Measurements from ENCODE around the gene KLHDC7B. TPM values are rescaled to one million over a fixed set of nuclear protein-coding genes. Genes with fewer than 3 reads are reported as not detected.

KLHDC7B gene
- total and polyA plus RNA-seq, 2 donors (not counting 3 experiments of a cell fraction or from before 2014, with no cell fraction given): not detected

DNA sequence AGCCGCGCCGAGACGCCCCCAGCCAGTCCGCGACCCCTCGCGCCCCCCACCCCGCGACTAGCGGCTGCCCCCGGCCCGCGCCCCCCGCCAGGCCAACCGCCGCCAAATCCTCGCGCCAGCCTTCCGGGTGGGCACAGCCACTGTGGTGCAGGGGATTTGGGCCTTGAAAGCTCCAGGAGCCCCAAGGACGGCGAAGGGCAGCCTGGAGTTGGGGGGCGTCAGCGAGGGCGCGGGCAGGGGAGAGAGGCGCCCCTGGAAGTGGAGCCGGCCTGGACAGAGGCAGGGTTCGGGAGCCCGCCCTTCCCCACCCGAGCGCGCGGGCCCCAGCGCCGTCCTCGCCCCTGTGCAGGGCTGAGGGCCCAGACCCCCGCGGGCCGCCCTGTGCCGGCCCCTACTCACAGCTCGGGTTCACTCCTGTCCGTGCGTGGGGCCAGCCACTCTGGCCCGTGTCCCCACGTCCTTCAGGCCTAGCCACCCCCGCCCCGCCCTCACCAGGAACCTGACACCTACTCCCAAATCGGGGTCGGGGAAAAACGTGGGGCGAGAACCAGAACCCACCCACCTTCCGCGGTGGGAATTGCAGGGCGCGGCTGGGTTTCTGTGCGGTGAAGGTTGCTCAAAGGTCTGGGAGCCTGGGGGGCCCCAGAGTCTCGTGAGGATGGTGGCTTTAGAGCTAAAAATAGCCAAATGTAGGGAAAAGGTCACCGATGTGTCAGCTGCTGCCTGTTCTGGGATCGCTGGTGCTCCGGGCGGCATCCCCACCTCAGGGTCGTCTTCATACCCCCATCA, 32.5 kb downstream of the KLHDC7B start, which contains the start of gene CPT1B:
Gene CPT1B (minus strand): TSS at position 441 of the 789 bp plus-strand sequence. CDS start 512 bp downstream, outside the sequence.
- CTCF ChIA-PET: interaction anchor here (0.8 to 5.2 kb wide), 4 partner anchors 12 to 63 kb away, joined by 3 to 91 read pairs (median 4); partner anchors contain the start of gene SYCE3
- H3K4me1 ChIP-seq (ENCODE audit: control insufficient read depth, extremely low read depth, insufficient read depth, low read length): peaks cover 7% of the 10 kb centered on the region
- no peak within 1 kb of the TSS for H3K4me2 ChIP-seq (ENCODE audit: insufficient read depth, low read length)
- H3K4me3 ChIP-seq (replicated peaks in 1 of 3; ENCODE audit: insufficient read depth in 1 of 3, low read depth in 1 of 3, low read length in 3 of 3): no peak within 1 kb of the TSS
- no peaks in the 10 kb centered on the region for H3K27me3 ChIP-seq (ENCODE audit: control insufficient read depth in 2 of 2, insufficient read depth in 2 of 2, low read length in 2 of 2)
- H3K9ac ChIP-seq (replicated peaks; ENCODE audit: extremely low read depth, insufficient read depth, low read length): no peak within 1 kb of the TSS
- H3K36me3 ChIP-seq (ENCODE audit: control insufficient read depth in 2 of 2, extremely low read depth in 1 of 2, insufficient read depth in 2 of 2, low read length in 2 of 2): peaks cover 0 to 7% of the 10 kb centered on the region in 2 experiments
- BruUV-seq (replicated peaks): no TSS peak
- H3K79me2 ChIP-seq (ENCODE audit: control insufficient read depth, insufficient read depth, low read length): peaks cover 8% of the 10 kb centered on the region
- DNase-seq (ENCODE audit: low read depth, low spot score) (no peak), FAIRE-seq (no peak)
- POLR2A ChIA-PET: no interaction called here
- dilution Hi-C loops (cut with MboI; ENCODE audit: extremely low pct_ligation_motif_present, low sequenced_read_pairs) (no loop called here), intact Hi-C loops (cut with micrococcal nuclease) (loop anchor here (5.0 kb wide), 1 partner anchor 94 kb away; the partner anchor contains the start of gene SHANK3)
- H3K27ac ChIP-seq (ENCODE audit: insufficient read depth, low read depth, low read length): no peak within 1 kb of the TSS
- no peaks in the 10 kb centered on the region for H3K9me1 ChIP-seq (replicated peaks; ENCODE audit: control insufficient read depth, extremely low read depth, insufficient read depth, low read length)
- no peaks in the 10 kb centered on the region for H3K9me3 ChIP-seq (replicated peaks; ENCODE audit: control insufficient read depth, insufficient read depth, low read length)
- no peaks in the 10 kb centered on the region for H4K20me1 ChIP-seq (replicated peaks; ENCODE audit: control insufficient read depth, extremely low read depth, insufficient read depth, low read length)
- TF ChIP-seq EZH2 (IDR thresholded peaks at IDR 0.05; ENCODE audit: borderline replicate concordance, low read depth, low read length, severe bottlenecking) (peak; percentile 40), POLR2AphosphoS5 (IDR thresholded peaks at IDR 0.05; ENCODE audit: insufficient read depth, low read depth, low read length) (no peak)
- H2AFZ ChIP-seq (ENCODE audit: low read depth, low read length): no peak within 1 kb of the TSS

DNA sequence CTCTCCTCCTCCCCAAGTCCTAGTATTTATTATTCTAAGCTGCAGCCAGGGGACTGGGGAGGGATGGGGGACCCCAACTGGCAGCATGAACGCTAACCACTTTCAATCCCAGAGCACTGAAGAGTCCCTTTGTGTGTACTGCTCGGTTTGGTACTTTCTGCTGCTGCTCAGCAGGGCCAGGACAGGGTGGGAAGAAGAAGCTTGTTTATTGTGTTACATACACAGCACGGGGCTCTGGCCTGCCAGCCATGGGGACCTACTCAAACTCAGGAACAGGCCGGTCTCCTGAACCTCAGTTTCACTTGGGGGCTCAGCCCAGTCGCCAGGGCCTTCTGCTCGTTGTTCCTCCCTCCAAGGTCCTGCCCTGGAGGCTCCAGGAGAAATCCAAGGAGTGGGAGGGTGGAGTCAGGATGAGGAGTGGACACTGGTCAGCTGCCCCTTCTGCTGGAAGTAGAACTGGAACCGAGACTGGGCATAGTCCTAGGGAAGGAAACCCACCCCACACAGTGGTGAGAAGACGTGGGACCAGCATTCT, 33.1 kb downstream of the KLHDC7B start:
- BruUV-seq (replicated peaks): no TSS peak
- Histone ChIP-seq H3K9me1 (replicated peaks; ENCODE audit: control insufficient read depth, extremely low read depth, insufficient read depth, low read length) (no peaks in the 10 kb centered on the region), H4K20me1 (replicated peaks; ENCODE audit: control insufficient read depth, extremely low read depth, insufficient read depth, low read length) (no peaks in the 10 kb centered on the region), H3K4me1 (ENCODE audit: control insufficient read depth, extremely low read depth, insufficient read depth, low read length) (peaks cover 13% of the 10 kb centered on the region), H3K4me2 (ENCODE audit: insufficient read depth, low read length) (no peak overlapping the region), H3K9ac (replicated peaks; ENCODE audit: extremely low read depth, insufficient read depth, low read length) (no peak overlapping the region), H3K9me3 (replicated peaks; ENCODE audit: control insufficient read depth, insufficient read depth, low read length) (no peaks in the 10 kb centered on the region), H3K36me3 (ENCODE audit: control insufficient read depth in 2 of 2, extremely low read depth in 1 of 2, insufficient read depth in 2 of 2, low read length in 2 of 2) (peaks cover 0 to 7% of the 10 kb centered on the region in 2 experiments), H2AFZ (ENCODE audit: low read depth, low read length) (no peak overlapping the region), H3K4me3 (replicated peaks in 1 of 3; ENCODE audit: insufficient read depth in 1 of 3, low read depth in 1 of 3, low read length in 3 of 3) (no peak overlapping the region), H3K27ac (ENCODE audit: insufficient read depth, low read depth, low read length) (no peak overlapping the region), H3K79me2 (ENCODE audit: control insufficient read depth, insufficient read depth, low read length) (peaks cover 8% of the 10 kb centered on the region), H3K27me3 (ENCODE audit: control insufficient read depth in 2 of 2, insufficient read depth in 2 of 2, low read length in 2 of 2) (no peaks in the 10 kb centered on the region)
- dilution Hi-C loops (cut with MboI; ENCODE audit: extremely low pct_ligation_motif_present, low sequenced_read_pairs) (no loop called here), intact Hi-C loops (cut with micrococcal nuclease) (loop anchor here (5.0 kb wide), 1 partner anchor 93 kb away; the partner anchor contains the start of gene SHANK3)
- DNase-seq (ENCODE audit: low read depth, low spot score): no peak
- TF ChIP-seq, protein P1, sequence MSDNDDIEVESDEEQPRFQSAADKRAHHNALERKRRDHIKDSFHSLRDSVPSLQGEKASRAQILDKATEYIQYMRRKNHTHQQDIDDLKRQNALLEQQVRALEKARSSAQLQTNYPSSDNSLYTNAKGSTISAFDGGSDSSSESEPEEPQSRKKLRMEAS (IDR thresholded peaks at IDR 0.05; ENCODE audit: insufficient read depth, insufficient read length): no peak
- no peak for TF ChIP-seq GATA2 (IDR thresholded peaks at IDR 0.05; ENCODE audit: insufficient read depth, insufficient read length, low read depth, low read length)
- POLR2A ChIA-PET: no interaction called here
- no peak for FAIRE-seq
- CTCF ChIA-PET: interaction anchor here (0.8 to 5.2 kb wide), 3 partner anchors 16 to 63 kb away, joined by 3 to 91 read pairs (median 3); partner anchors contain the start of gene SYCE3

Data from endothelial cell of umbilical vein (primary cell).